Loucy (cell line): ENCODE data around the gene CNPY1.

Source experiments
- EZH2phosphoT487 ChIP-seq: fragments of 200-600 bp; IDR thresholded peaks from 2 replicates; pipeline ENCODE4 v1.6.1; 2018; ENCODE audit warnings: antibody characterized with exemption, mild to moderate bottlenecking, moderate library complexity, borderline replicate concordance
- TF ChIP-seq, protein P1 (sequence below): fragments of 200-600 bp; sonication (generic); conservative IDR thresholded peaks from 2 replicates; pipeline ENCODE4 v1.5.1; 2014; ENCODE audit warnings: mild to moderate bottlenecking, antibody characterized with exemption, low read length

DNA sequence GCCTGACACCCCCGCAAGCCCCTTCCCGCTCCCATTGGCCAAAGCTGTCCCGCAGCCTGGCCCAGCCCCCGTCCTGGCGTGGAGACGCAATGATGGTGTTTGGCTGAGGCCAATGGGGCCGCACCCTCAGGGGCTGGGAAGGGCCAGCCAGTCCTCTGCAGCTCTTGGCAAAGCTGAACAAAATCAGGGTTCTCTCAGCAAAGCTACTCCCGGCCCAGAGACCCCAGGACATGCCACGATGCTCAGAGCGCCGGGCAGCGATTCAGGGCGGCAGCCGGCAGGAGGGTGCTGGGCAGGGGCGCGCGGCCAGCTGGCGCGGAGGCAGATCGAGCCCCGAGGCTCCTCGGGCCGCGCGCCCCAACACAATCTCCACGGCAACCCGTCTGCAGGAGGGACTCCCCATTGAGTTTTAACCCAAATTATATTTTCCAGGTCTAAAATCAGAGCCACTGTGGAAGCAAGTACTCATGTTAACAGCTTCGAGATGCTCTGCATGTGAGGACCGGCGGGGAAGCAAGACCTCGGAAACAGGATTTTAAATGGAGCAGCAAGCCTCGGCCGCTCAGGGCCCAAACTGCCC, 8.8 kb upstream of the CNPY1 start:
- TF ChIP-seq, protein P1, sequence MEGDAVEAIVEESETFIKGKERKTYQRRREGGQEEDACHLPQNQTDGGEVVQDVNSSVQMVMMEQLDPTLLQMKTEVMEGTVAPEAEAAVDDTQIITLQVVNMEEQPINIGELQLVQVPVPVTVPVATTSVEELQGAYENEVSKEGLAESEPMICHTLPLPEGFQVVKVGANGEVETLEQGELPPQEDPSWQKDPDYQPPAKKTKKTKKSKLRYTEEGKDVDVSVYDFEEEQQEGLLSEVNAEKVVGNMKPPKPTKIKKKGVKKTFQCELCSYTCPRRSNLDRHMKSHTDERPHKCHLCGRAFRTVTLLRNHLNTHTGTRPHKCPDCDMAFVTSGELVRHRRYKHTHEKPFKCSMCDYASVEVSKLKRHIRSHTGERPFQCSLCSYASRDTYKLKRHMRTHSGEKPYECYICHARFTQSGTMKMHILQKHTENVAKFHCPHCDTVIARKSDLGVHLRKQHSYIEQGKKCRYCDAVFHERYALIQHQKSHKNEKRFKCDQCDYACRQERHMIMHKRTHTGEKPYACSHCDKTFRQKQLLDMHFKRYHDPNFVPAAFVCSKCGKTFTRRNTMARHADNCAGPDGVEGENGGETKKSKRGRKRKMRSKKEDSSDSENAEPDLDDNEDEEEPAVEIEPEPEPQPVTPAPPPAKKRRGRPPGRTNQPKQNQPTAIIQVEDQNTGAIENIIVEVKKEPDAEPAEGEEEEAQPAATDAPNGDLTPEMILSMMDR: no peak
- no peak for TF ChIP-seq EZH2phosphoT487
